Measurements from ENCODE around the gene TBCD.

The TBCD gene

DNA sequence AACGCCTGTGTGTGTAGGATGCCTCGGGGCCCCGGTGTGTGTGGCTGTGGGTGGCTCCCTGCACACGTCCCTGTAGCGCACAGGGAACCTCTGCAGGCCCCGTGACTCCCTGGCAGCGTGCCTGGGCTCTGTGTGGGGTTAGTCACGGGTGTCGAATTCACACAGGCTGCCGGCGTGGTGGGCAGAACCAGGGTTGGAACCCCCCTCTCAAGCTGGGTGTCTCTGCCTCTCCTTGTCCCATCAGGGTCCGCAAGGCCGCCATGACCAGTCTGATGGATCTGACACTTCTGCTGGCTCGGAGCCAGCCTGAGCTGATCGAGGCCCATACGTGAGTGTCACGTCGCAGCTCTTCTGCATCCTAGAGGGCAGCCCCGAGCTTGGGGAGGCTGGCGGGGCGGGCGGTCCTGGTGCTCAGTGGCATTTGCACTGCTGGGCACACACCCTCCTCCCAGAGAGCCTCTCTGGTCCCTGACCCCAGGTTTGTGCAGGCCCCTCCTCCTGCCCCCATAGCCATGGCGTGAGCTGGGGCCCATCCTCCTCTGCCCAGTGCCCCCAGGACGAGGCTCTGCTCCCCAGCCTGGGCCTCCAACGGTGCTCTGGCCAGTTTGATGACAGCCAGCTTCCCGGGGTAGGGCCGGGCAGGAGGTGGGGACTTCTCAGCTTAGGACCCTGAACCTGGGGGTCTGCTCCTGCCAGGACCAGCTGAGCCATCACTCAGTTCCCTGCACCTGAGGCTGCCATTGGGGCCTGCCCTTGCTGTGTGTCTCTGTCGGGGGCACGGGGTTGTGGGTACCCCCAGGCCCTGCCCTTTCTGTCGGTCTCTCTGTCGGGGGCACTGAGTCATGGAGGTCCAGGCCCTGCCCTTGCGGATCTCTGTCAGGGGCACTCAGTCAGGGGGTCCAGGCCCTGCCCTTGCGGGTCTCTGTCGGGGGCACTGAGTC is 176.1 kb downstream of the TBCD start:
- DNase-seq: no peak

DNA sequence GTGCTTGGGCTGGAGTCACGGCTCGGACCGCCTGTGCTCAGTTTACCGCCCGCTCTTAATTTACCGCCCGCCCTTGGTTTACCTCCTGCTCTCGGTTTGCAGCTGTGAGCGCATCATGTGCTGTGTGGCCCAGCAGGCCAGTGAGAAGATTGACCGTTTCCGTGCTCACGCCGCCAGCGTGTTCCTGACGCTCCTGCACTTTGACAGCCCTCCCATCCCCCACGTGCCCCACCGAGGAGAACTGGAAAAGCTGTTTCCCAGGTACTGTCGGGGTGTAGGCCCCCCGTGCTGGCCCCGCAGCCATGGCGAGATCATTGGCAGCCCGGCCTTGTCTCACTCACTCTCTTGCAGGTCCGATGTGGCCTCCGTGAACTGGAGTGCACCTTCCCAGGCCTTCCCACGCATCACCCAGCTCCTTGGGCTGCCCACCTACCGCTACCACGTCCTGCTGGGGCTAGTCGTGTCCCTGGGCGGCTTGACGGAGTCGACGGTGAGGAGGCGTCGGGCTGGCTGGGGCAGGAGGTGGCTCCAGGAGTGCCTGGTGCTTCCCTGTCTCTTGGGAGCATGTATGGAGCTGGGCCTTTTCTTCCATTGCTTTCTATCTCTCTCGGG is 177.3 kb downstream of the TBCD start:
- no peak for DNase-seq

DNA sequence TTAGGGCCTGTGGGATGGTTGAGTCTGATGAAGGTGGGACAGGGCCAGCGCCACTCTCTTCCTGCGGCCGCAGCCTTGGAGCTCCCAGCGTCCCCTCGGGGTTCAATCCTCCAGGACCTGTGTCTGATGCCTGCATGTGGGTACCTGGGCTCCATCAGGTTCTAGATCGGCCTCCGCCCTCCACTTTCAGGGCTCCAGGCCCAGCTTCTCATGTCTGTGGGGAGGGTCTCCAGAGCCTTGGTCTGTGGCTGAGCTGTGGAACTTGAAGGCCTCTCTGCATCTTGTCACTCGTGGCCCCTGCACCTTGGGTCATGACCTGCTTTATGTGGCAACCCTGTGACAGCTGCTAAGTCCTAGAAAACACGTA is 177.8 kb downstream of the TBCD start:
- DNase-seq: no peak

DNA sequence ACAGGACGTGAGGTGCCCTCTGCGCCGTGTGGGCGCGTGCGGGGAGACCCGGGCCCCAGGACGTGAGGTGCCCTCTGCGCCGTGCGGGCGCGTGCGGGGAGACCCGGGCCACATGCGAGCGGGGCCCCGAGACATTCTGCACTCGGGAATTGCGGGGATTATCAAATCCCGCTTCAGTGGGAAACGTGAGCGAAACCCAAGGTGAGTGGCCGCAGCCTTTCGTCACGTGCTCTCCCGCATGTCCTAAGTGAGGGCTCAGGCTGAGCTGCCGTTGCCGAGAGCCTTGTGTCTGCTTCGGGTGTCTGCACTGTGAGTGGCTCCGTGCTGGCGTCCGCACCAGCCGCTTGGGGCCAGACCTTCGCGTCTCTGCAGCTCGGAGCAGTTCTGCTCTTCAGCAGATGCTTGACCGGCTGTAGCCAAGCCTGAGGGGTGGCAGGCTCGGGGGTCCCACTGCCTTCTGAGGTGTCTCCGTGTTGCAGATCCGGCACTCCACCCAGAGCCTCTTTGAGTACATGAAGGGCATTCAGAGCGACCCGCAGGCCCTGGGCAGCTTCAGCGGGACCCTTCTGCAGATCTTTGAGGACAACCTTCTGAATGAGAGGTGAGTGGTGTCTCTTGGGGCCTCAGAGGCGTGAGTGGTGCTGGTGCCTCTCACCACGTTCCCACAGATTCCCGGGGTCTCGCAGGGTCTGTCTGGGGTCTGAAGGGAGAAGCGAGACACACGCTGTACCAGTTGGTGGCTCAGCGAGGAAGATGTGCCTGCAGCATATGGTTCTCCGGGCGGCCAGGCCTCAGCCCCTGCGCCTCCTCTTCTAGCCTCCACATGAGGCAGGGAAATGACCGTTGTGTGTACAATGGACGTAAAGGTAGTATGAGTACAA is 178.4 kb downstream of the TBCD start:
- DNase-seq: no peak

DNA sequence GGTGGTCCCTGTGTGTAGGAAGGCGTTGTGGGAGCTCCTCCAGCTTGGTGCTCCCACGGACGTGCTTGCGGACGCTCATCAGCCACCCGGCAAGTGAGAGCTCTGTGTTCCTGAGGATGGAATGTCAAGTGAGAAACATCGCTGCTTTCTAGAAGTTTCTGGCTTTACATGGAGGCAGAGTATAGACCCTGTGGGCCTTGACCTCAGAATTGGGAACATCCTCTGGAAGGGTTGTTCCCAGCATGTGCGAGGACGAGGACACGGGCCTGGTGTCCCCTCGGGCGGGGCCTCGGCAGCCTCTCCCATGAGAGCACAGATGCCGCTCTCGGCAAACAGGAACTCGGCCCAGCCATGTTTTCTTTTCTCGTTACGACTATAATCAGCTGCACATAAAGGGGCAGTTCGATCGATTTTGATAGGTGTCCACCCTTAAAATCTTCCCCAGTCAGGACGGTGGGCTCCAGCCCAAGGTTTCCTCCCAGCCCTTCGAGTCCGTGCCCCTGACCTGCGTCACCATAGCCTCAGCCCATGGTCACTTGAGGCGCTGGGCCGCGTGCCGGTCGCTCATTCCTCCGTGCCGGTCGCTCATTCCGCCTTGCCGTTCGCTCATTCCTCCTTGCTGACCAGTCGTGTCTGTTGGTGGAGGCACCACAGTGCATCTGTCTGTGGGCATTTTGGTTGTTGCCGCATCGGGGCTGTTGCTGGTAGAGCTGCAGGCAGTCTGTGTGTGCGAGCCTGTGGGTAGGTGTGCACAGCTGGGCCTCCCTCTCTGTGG is 179.2 kb downstream of the TBCD start:
- DNase-seq: no peak

DNA sequence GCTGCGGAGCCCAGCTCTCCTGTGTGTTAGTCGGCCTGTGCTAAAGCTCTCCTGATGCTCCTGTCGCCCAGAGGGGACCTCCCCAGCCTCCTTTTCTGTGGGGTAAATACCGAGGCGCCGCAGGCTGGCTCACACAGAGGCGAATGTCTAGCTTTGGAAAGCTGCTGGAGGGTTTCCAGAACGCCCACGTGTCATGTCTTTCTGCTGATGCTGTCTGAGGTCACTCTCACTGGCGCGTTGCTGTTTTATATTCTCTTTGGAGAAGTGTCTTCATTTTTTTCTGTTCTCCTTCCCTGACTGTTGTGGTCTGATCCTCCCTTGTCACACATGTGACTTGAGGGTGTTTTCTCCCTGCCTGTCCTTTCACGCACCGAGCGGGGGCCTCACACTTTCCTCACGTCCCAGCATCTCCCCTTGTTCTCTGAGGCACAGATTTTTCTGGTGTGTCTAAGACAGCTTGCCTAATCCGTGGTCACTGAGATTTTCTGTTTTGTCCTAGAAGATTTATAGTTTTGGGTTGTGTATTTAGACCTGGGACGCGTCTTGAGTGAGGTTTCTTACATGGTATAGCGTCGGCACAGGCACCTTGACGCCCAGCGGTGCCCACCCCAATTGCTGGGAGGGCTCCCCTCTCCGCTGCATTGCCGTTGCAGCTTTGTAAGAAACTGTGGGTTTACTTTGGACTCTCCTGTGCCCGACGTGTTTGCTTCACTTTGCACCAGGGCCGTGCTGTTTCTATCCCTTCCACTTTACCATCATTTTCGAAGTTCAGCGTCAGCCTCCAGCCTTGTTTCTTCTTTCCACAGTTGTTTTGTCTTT is 180.0 kb downstream of the TBCD start:
- DNase-seq: no peak

DNA sequence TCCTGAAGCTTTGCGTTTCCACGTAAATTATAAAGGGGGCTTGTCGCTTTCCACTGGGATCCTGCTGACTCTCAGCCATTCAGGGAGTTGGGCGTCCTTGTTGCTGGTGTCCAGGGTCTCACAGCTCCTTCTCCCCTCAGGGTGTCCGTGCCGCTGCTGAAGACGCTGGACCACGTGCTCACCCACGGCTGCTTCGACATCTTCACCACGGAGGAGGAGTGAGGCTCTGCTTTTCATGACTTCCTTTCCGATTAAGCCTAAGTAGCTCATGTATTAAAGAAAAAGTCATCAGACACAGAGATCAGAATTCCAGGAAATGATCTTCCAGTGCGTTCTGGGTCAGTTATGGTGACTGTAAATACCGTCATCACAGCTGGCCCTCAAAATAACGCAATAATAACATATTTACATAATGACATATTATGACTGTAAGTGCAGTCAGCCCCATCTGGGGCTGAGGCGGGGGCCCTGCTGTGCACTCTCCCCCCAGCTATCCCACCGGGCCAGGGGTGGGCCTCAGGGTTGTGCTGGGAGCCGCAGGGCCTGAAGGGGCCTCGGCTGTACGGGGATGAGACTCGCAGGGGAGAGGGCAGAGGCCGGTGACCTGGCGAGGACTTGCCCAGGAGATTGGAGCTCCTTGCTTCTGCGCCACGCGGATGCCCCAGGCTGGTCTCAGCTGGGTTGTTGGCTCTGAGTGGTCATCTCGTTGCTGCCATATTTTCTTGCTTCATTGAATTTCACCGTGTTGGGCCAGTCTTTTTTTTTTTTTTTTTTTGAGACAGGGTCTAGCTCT is 180.8 kb downstream of the TBCD start:
- DNase-seq: no peak

DNA sequence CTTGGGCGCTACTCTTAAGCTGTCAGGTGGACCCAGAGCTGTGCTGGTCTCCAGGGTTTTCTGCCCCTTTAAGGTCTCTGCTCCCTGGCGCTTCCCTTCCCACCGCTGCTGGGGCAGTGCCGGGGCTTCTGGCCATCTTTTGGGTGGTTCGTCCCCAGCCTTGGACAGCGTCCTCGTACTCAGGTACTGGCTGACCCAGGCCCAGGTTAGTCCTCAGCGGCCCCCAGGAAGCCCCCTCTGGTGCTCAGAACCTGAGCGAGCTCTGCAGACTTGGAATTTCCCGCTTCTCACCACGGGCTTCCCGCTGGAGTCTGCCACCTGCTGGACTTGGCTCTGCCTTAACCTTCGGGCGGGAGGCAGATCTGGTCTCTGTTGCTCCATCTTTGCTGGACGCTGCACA is 182.0 kb downstream of the TBCD start:
- no peak for DNase-seq

DNA sequence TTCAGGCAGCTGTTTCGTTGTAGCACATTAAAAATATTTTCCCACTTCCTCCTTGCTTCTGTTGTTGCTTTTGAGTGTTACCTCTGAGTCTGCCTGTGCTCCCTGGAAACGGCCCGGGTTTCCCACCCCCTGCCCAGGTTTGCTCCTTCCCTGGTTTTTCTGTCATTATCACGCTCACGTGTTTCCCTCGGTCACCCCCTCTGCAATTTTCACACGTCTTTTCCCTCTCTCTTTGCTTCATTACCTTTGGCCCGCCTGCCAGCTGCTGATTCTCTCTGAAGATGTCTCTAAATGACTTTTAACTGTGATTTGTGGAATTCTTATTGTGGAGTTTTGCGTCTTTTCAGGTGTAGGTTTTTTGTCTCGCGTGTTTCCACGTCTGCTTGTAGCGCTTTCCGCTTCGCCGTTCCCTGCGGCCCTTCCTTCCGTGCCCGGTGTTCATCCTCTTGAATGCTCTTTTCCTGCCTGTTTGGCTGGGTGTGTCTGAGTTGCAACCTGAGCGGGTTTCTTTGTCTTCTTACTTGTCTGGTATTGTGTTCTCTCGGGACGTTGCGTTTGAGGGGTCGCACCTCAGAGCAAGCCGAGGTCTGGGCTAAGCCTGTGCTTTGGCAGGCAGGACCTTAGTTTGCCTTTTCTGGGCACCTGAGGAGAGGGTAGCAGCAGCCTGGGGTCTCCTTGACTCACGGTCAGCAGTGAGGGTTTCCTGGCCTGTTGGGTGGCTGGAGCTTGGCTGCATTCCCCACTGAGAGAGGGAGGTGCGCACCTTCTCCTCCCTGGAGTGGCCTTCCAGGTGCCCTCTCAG is 184.3 kb downstream of the TBCD start:
- no peak for DNase-seq

DNA sequence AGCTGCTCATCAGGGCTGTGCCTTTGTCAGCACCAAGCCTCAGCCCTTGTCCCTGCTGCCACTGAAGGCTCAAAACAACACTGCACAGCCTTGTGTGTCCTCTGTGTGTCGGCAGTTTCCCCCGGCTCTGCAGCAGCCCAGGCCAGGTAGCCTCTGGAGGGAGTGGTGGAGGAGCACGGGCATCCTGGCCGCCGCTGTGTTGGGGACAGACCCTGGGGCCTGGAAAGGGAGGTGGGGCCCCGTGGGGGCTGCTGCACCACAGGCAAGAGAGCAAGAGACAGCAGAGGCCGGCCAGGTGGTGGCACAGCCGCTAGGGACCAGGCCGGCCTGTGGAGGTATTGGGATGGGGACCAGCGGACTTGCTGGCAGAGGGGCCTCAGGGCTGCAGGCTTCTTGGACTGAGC is 184.9 kb downstream of the TBCD start:
- no peak for DNase-seq

DNA sequence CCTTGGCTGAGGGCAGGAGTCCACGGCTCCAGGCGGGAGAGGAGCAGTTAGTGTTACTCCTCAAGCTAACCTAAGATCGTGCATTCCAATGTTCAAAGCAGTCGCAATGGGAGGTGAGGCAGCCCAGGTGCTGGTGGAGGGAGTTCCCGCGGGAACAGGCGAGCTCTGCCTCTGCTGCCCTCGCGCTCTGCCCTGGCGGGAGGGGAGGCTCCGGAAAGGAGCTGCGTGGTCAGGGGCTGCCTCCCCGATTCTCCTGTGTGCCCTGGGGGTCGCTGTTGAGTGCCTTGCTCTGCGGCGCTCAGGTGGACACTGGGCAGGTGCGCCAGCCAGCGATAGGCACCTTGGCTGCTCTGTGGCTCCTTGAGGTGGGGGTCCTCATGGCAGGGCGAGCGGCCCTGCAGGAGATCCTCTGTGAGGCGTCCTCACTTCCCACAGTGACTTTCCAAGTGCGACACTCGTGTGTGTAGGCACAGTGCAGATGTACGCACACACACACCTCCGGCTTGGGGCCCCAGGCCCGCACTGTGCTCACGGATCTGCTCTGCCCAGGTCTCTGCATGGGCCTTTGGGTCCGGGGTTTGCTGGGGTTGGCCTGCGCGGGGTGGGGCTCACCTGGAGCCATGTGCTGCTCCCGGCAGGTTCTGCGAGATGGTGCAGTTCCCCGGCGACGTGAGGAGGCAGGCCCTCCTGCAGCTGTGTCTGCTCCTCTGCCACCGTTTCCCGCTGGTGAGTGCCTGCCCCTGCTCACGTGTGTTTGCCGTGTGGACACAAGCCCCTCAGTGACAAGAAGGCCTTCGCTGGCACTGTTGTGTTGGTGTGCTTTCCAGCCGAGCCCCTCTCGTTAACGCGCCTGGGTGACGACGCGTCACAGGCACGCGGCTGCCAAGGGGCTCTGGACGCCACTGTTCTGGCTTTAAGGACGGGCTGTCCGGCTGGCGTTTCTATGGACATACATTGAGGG is 185.8 kb downstream of the TBCD start:
- DNase-seq: no peak

DNA sequence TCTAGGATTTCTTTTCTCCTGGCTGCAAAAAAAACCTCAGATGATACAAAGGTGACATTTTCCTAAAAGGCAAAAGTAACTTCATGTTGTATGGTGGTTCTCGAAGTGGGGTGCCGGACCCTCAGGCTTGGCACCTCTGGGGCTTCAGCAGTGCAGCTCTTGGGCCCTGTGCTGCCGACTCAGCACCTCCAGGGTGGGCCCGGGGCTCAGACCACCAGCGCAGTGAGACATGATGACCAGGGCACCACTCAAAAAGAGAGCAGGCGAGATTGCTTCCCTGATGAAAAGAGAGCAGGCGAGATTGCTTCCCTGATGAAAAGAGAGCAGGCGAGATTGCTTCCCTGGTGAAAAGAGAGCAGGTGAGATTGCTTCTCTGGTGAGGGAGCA is 186.6 kb downstream of the TBCD start:
- DNase-seq: no peak

DNA sequence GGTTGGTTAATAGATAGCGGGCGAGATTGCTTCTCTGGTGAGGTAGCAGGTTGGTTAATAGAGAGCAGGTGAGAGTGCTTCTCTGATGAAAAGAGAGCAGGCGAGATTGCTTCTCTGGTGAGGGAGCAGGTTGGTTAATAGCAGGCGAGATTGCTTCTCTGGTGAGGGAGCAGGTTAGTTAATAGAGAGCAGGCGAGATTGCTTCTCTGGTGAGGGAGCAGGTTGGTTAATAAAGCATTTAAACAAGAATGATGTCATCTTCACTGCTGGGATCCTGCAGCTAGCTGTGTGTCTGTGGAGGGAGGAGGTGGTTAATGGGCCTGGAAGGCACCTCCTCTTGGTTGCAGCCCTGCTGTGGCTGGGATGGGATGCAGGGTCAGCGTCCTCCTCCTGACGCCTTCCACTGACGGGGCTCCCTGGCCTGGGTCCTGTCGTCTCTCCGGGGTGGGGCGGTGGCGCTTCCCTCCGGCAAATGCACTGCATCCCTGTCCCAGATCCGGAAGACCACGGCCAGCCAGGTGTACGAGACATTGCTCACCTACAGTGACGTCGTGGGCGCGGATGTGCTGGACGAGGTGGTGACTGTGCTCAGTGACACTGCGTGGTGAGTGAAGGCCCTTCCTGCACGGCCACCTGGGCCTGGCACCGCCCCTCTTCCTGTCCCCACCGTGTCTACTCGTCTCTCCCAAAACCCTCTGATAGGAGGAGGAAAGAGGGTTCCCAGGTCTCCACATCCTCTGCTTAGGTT is 187.2 kb downstream of the TBCD start:
- DNase-seq: no peak

DNA sequence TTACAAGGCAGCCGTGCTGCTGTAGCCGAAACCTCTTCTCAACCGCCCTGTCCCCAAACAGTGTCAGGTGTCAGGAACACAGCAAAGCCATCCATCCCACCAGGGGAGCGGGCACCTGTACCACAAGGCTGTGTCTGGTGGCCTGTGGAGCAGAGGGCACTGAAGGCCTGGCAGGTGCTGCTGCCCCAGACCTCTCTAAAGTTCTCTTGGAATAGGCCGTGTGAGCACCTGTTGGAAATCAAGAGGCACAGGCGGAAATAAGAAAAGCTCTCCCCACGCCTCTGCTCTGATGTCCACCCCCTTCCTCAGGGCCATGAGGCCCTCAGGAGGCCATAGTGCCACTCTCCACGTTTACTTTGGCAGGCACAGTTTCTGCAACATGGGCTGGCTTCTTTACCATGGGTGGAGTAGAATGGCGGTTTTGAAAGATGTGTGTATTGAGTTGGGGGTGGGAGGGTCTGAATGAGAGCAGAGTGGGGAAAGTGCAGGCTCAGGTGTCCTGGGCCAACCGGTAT is 187.8 kb downstream of the TBCD start:
- DNase-seq: no peak

DNA sequence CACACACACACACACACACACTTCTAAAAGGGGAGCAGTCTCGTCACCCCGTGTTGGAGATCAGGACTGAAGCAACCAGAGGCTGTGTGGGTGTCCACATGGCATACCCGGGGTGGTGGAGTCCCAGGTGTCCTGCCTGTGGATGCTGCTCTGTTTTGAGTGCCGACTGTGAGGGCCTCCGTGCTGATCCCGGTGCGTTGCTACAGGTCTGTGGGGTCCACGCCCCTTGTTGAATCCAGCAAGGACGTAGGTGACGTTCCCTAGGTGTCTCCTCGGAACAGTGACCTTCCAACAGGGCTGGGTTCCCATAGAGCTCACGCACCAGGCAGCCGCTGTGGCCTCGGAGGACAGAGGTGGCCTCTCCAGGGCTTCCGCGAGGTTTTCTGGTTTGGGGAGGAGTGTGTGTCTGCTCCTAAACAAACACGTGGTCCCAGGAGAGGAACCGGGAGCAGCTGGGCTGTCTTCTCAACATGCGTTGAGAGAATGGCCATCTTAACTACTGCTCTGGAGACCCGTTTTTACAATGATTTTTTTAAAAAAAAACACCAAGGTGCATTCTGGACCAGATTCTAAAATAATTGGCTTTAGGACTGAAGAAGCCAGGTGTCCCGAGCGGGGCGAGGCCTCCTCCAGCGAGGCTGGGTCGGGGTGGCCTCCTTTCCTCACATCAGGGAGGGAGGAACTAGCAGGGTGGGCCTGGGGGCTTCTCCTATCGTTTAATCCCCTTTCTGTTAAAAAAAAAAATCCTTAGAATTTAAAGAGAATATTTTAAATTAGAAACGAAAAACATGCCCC is 188.6 kb downstream of the TBCD start:
- no peak for DNase-seq

DNA sequence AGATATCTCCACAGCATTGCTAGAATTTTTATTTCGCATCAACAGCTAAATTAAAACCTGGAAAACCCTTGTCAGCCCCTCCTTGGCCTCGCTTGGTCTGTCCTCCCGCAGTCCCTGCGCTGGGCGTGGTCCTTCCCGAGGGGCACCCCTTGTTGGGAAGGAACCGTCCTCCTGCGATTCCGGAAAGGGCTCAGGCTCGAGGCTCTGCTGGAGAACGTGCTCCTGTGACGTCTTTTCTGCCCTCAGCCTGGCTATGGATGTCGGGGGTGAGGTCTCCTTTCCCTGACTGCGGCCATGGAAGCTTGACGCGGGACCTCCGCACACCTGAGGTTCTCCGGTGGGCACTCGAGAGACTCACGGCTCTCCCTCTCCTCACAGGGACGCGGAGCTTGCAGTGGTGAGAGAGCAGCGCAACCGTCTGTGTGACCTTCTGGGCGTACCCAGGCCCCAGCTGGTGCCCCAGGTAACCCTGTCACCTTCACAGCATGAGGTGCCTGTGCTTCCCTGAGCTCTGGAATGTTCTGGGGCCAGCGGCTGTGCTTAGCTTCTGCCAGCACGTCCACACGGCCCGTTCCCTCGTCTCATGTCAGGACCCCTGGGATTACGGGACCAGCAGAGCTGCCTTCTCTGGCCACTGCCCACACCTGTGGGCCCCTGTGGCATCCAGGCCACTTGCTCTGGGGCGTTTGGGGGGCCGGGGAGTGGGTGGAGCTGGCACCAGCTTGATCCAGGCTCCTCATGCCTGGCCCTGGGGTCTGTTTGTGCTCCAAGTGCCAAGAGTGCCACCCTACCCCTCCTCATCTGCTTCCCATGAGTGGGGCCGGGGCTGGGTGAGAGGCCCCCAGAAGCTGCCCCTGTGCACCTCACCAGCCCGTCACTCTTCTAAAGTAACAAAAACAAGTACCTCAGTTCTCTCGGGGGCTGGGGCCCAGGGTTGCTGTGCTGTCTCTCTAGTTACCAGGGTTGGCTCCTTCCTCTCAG is 189.4 kb downstream of the TBCD start:
- no peak for DNase-seq
